ENCODE data around the gene XYLT1. TPM values are rescaled to one million over a fixed set of nuclear protein-coding genes. Genes with fewer than 3 reads are reported as not detected.

Gene XYLT1
- total and polyA plus RNA-seq, 2 of the 13 experiments (the other 11 are each of a cell fraction or from before 2014, with no cell fraction given), result not detected

GRCh38 chr16:17382949-17383863 lies 87.6 kb downstream of the XYLT1 start:
- Histone ChIP-seq H3K27ac (ENCODE audit: extremely low read length, insufficient read depth, low read length) (no peak overlapping the region), H2AFZ (ENCODE audit: low read length) (no peak overlapping the region), H3K4me3 (replicated peaks in 1 of 3; ENCODE audit: insufficient read depth in 1 of 3, low read depth in 2 of 3, low read length in 3 of 3) (no peak overlapping the region), H3K4me1 (ENCODE audit: insufficient read depth, low read length) (no peaks in the 10 kb centered on the region), H3K9ac (ENCODE audit: insufficient read depth, low read depth, low read length) (no peak overlapping the region), H4K20me1 (ENCODE audit: insufficient read depth, low read length) (no peaks in the 10 kb centered on the region), H3K36me3 (replicated peaks in 1 of 2; ENCODE audit: control insufficient read depth in 1 of 2, insufficient read depth in 2 of 2, low read length in 2 of 2) (no peaks in the 10 kb centered on the region), H3K4me2 (ENCODE audit: low read depth, low read length) (no peak overlapping the region), H3K79me2 (ENCODE audit: insufficient read depth, low read length) (no peaks in the 10 kb centered on the region), H3K9me3 (ENCODE audit: low read length) (no peaks in the 10 kb centered on the region), H3K27me3 (ENCODE audit: control insufficient read depth in 1 of 2, insufficient read depth in 2 of 2, low read length in 2 of 2) (peaks cover 4 to 63% of the 10 kb centered on the region in 2 experiments)
- FAIRE-seq, result no peak
- TF ChIP-seq MED1 (CRISPR knock-in tag; IDR thresholded peaks at IDR 0.05) (no peak), IKZF4 (CRISPR knock-in tag; IDR thresholded peaks at IDR 0.05; ENCODE audit: borderline replicate concordance, low read depth, not compliant biosample characterization) (no peak), ZNF335 (CRISPR knock-in tag; IDR thresholded peaks at IDR 0.05) (no peak), NR2F6 (IDR thresholded peaks at IDR 0.05) (no peak), NR2F6 (CRISPR knock-in tag; IDR thresholded peaks at IDR 0.05) (no peak), REXO4 (CRISPR knock-in tag; IDR thresholded peaks at IDR 0.05; ENCODE audit: borderline replicate concordance) (no peak), GTF2F1 (IDR thresholded peaks at IDR 0.05; ENCODE audit: low read length) (no peak), ZBTB38 (CRISPR knock-in tag; IDR thresholded peaks at IDR 0.05) (no peak)
- TF ChIP-seq, protein P1, sequence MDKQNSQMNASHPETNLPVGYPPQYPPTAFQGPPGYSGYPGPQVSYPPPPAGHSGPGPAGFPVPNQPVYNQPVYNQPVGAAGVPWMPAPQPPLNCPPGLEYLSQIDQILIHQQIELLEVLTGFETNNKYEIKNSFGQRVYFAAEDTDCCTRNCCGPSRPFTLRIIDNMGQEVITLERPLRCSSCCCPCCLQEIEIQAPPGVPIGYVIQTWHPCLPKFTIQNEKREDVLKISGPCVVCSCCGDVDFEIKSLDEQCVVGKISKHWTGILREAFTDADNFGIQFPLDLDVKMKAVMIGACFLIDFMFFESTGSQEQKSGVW (CRISPR knock-in tag; IDR thresholded peaks at IDR 0.05; ENCODE audit: borderline replicate concordance), result no peak
- TF ChIP-seq, protein P2, sequence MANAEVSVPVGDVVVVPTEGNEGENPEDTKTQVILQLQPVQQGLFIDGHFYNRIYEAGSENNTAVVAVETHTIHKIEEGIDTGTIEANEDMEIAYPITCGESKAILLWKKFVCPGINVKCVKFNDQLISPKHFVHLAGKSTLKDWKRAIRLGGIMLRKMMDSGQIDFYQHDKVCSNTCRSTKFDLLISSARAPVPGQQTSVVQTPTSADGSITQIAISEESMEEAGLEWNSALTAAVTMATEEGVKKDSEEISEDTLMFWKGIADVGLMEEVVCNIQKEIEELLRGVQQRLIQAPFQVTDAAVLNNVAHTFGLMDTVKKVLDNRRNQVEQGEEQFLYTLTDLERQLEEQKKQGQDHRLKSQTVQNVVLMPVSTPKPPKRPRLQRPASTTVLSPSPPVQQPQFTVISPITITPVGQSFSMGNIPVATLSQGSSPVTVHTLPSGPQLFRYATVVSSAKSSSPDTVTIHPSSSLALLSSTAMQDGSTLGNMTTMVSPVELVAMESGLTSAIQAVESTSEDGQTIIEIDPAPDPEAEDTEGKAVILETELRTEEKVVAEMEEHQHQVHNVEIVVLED (CRISPR knock-in tag; IDR thresholded peaks at IDR 0.05; ENCODE audit: borderline replicate concordance), result no peak
- ATAC-seq, result no peak
- WGBS (ENCODE audit: low lambda C conversion rate), result 34% methylated on average over 14 of the region's 14 CpGs
- no peak for DNase-seq (ENCODE audit: low spot score)
- BruUV-seq (replicated peaks), result no TSS peak
- CTCF ChIA-PET (ENCODE audit: low intra/inter-chr PET ratio, low total read pairs), result no interaction called here
- POLR2A ChIA-PET, result no interaction called here
- intact Hi-C loops (cut with micrococcal nuclease; ENCODE audit: unreplicated experiment), result no loop called here
- in situ Hi-C loops (cut with HindIII; ENCODE audit: extremely low pct_ligation_motif_present, low pct_unique_long_range_greater_than_20kb), result no loop called here

Data from HepG2 (cell line).